ENCODE measurements around the gene ATP8B1.

Gene ATP8B1

DNA sequence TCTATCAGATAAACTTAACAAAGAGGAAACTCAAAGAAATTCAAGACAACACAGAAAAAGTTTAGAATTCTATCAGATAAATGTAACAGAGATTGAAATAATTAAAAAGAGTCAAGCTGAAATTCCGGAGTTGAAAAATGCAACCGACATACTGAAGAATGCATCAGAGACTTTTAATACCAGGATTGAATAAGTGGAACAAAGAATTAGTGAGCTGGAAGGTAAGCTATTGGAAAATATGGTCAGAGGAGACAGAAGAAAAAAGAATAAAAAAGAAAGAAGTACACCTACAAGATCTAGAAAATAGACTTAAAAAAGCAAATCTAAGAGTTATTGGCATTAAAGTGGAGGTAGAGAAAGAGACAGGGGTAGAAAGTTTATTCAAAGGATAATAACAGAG lies 88.0 kb downstream of the ATP8B1 start:
- Histone ChIP-seq H3K36me3 (ENCODE audit: control insufficient read depth in 2 of 2, insufficient read depth in 2 of 2, low read length in 2 of 2) (peaks cover 0 to 8% of the 10 kb centered on the region in 2 donors), H3K27ac (ENCODE audit: low read depth in 2 of 2, low read length in 2 of 2) (no peak overlapping the region), H3K9ac (ENCODE audit: low read depth in 1 of 2, low read length in 2 of 2) (no peak overlapping the region), H3K9me3 (ENCODE audit: control insufficient read depth in 2 of 2, low read length in 2 of 2) (no peaks in the 10 kb centered on the region), H3K4me3 (ENCODE audit: low read length in 2 of 2) (no peak overlapping the region), H3K27me3 (ENCODE audit: control insufficient read depth in 2 of 2, insufficient read depth in 2 of 2, low read length in 2 of 2) (no peaks in the 10 kb centered on the region), H3K4me1 (ENCODE audit: control insufficient read depth in 2 of 2, insufficient read depth in 2 of 2, low read length in 2 of 2) (peaks cover 2 to 17% of the 10 kb centered on the region in 2 donors)

DNA sequence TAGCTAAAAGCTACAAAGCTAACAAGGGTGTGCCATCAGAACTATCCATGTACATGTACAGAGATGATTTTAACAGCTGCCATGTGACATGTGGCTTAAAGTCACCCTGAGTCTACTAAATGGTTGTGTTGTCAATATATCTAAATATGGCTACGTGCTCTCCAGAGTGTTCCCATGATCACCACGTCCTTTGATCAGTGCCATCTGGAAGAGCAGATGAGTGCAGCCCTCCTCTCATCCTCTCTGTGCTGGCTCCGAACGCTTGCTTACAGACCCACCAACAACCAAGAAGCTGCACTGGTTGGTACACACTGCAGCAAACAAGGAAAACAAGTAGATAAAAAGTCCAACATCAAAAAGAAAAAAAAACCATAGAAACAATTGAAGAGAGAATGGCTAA lies 92.9 kb downstream of the ATP8B1 start:
- peaks cover 2 to 9% of the 10 kb centered on the region in 2 donors for H3K36me3 ChIP-seq (ENCODE audit: control insufficient read depth in 2 of 2, insufficient read depth in 2 of 2, low read length in 2 of 2)
- no peaks in the 10 kb centered on the region for H3K27me3 ChIP-seq (ENCODE audit: control insufficient read depth in 2 of 2, insufficient read depth in 2 of 2, low read length in 2 of 2)
- peaks cover 2 to 23% of the 10 kb centered on the region in 2 donors for H3K4me1 ChIP-seq (ENCODE audit: control insufficient read depth in 2 of 2, insufficient read depth in 2 of 2, low read length in 2 of 2)
- no peak overlapping the region for H3K27ac ChIP-seq (ENCODE audit: low read depth in 2 of 2, low read length in 2 of 2)
- no peak overlapping the region for H3K9ac ChIP-seq (ENCODE audit: low read depth in 1 of 2, low read length in 2 of 2)
- no peaks in the 10 kb centered on the region for H3K9me3 ChIP-seq (ENCODE audit: control insufficient read depth in 2 of 2, low read length in 2 of 2)
- H3K4me3 ChIP-seq (ENCODE audit: low read length in 2 of 2): no peak overlapping the region

DNA sequence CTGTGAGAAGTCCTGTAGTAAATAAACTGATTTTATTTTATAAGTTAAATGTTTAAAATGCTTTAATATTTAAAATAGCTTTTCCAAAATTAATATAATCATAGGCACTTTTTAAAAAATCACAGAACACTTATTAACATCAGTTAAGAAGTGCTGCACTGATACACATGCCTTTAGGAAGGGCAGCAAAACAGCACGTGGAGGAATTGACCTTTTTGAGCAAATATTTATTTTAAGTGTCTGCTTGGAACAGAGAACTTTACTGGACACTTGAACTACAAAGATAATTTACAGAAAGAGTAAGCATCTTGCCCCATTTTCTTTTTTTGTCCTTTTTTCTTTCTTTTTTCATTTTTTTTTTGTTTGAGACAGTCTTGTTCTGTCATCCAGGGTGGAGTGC lies 93.8 kb downstream of the ATP8B1 start:
- H3K9ac ChIP-seq (ENCODE audit: low read depth in 1 of 2, low read length in 2 of 2): no peak overlapping the region
- peaks cover 2 to 9% of the 10 kb centered on the region in 2 donors for H3K36me3 ChIP-seq (ENCODE audit: control insufficient read depth in 2 of 2, insufficient read depth in 2 of 2, low read length in 2 of 2)
- H3K27ac ChIP-seq (ENCODE audit: low read depth in 2 of 2, low read length in 2 of 2): no peak overlapping the region
- no peaks in the 10 kb centered on the region for H3K9me3 ChIP-seq (ENCODE audit: control insufficient read depth in 2 of 2, low read length in 2 of 2)
- peaks cover 2 to 30% of the 10 kb centered on the region in 2 donors for H3K4me1 ChIP-seq (ENCODE audit: control insufficient read depth in 2 of 2, insufficient read depth in 2 of 2, low read length in 2 of 2)
- no peaks in the 10 kb centered on the region for H3K27me3 ChIP-seq (ENCODE audit: control insufficient read depth in 2 of 2, insufficient read depth in 2 of 2, low read length in 2 of 2)
- no peak overlapping the region for H3K4me3 ChIP-seq (ENCODE audit: low read length in 2 of 2)

DNA sequence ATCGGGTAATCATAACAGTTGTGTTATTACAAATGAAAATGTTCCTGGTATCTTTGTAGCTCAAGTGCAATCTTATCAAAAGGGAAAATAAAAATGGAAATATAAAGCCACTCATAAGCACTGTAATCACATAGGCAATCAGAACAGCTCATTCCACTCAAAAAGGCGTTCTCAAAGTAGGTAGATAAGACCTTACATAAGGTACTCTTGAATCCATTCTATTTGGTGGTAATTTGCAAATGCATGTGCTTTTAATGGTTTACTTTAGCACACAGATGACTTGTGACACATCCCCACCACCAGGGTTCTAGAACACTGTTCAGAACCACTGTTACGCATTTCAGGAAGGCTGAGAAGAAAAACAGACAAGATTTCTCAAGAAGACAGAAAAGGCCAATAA lies 94.8 kb downstream of the ATP8B1 start:
- H3K27ac ChIP-seq (ENCODE audit: low read depth in 2 of 2, low read length in 2 of 2): no peak overlapping the region
- no peaks in the 10 kb centered on the region for H3K9me3 ChIP-seq (ENCODE audit: control insufficient read depth in 2 of 2, low read length in 2 of 2)
- H3K4me1 ChIP-seq (ENCODE audit: control insufficient read depth in 2 of 2, insufficient read depth in 2 of 2, low read length in 2 of 2): peaks cover 2 to 30% of the 10 kb centered on the region in 2 donors
- H3K9ac ChIP-seq (ENCODE audit: low read depth in 1 of 2, low read length in 2 of 2): no peak overlapping the region
- H3K36me3 ChIP-seq (ENCODE audit: control insufficient read depth in 2 of 2, insufficient read depth in 2 of 2, low read length in 2 of 2): peaks cover 2 to 9% of the 10 kb centered on the region in 2 donors
- H3K27me3 ChIP-seq (ENCODE audit: control insufficient read depth in 2 of 2, insufficient read depth in 2 of 2, low read length in 2 of 2): no peaks in the 10 kb centered on the region
- no peak overlapping the region for H3K4me3 ChIP-seq (ENCODE audit: low read length in 2 of 2)

DNA sequence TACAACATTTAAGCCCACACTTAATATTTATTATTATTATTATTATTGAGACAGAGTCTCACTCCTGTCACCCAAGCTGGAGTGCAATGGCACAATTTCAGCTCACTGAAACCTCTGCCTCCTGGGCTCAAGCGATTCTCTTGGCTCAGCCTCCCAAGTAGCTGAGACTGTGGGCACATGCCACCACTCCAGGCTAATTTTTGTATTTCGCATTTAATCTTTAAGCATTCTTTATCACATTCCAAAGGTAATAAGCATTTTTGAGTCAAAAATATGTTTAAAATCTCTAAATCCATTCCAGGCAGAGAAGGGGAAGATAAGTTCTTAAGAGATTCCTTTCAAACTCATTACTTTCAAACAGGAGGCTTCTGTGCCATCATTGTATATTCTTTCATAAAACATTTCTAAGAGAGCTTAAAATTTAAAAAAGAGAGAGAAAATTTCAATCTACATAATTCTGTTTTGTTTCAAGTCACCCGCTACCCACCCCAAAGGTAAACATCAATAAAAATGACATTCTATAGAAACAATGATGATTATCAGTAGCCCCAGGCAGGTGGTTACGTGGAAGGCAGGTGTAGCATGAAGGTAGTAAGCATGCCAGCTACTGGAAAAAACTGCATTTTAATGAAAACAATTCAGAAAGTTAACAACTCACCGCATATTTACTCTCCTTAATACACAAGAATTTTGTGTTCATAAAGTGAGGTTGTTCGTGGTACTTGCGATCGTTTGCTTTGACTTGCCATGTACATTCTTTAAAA lies 97.1 kb downstream of the ATP8B1 start:
- Histone ChIP-seq H3K36me3 (ENCODE audit: control insufficient read depth in 2 of 2, insufficient read depth in 2 of 2, low read length in 2 of 2) (peaks cover 10 to 18% of the 10 kb centered on the region in 2 donors), H3K27ac (ENCODE audit: low read depth in 2 of 2, low read length in 2 of 2) (peak overlapping the region in 1 of 2 donors; percentile 6), H3K27me3 (ENCODE audit: control insufficient read depth in 2 of 2, insufficient read depth in 2 of 2, low read length in 2 of 2) (no peaks in the 10 kb centered on the region), H3K9ac (ENCODE audit: low read depth in 1 of 2, low read length in 2 of 2) (peak overlapping the region in 1 of 2 donors; percentile 30), H3K4me1 (ENCODE audit: control insufficient read depth in 2 of 2, insufficient read depth in 2 of 2, low read length in 2 of 2) (peaks cover 0 to 19% of the 10 kb centered on the region in 2 donors), H3K9me3 (ENCODE audit: control insufficient read depth in 2 of 2, low read length in 2 of 2) (no peaks in the 10 kb centered on the region), H3K4me3 (ENCODE audit: low read length in 2 of 2) (no peak overlapping the region)

DNA sequence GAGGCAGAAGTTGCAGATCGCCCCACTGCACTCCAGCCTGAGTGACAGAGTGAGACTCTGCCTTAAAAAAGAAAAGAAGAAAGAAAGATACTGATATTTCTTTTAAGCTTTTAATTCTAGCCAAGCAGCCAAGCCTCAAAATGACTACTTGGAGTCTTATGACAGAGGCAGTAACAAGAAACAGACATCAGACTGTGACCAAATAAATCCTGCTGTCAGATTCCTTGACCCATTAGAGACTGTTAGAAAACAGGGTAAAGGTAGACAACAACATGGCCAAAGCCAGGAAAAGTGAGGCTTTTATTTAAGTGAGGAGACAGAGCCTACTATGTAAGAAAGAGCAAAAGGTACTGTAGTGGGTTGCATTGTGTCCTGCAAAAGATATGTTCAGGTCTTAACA lies 98.1 kb downstream of the ATP8B1 start:
- Histone ChIP-seq H3K27ac (ENCODE audit: low read depth in 2 of 2, low read length in 2 of 2) (no peak overlapping the region), H3K9me3 (ENCODE audit: control insufficient read depth in 2 of 2, low read length in 2 of 2) (no peaks in the 10 kb centered on the region), H3K4me1 (ENCODE audit: control insufficient read depth in 2 of 2, insufficient read depth in 2 of 2, low read length in 2 of 2) (peaks cover 0 to 13% of the 10 kb centered on the region in 2 donors), H3K27me3 (ENCODE audit: control insufficient read depth in 2 of 2, insufficient read depth in 2 of 2, low read length in 2 of 2) (no peaks in the 10 kb centered on the region), H3K4me3 (ENCODE audit: low read length in 2 of 2) (no peak overlapping the region), H3K36me3 (ENCODE audit: control insufficient read depth in 2 of 2, insufficient read depth in 2 of 2, low read length in 2 of 2) (peaks cover 14 to 22% of the 10 kb centered on the region in 2 donors), H3K9ac (ENCODE audit: low read depth in 1 of 2, low read length in 2 of 2) (no peak overlapping the region)

DNA sequence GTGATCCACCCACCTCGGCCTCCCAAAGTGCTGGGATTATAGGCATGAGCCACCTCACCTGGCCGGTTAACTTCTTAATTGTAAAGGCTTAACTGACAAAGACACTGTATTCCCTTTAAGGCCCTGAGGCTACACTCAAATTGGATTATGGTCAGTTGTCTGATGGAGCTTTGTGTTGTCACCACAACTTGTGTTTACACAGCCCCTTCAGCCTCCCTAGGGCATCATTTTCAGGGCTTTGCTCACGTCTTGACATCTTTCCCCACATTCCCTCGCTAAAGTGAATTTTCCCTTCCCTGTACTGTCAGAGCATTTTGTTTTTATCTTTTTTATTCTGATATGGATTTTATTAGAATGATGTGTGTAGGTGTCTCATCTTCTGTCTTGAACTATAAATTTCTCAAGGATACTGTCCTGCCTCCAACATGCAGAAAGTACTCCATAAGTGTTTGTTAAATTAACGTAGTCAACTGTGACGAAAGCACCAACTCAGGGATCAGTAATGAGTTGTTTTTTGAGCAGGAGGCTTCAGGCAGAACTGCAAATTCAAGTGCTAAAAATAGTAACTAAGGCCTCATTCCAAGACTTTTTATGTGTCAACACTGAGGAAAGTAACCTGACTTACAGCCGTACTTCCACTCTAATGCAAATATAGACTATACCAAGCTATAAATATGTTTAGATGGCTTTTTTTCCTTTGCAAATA lies 104.4 kb downstream of the ATP8B1 start:
- H3K27ac ChIP-seq (ENCODE audit: low read depth in 2 of 2, low read length in 2 of 2): no peak overlapping the region
- H3K27me3 ChIP-seq (ENCODE audit: control insufficient read depth in 2 of 2, insufficient read depth in 2 of 2, low read length in 2 of 2): no peaks in the 10 kb centered on the region
- no peak overlapping the region for H3K9ac ChIP-seq (ENCODE audit: low read depth in 1 of 2, low read length in 2 of 2)
- no peaks in the 10 kb centered on the region for H3K9me3 ChIP-seq (ENCODE audit: control insufficient read depth in 2 of 2, low read length in 2 of 2)
- H3K4me3 ChIP-seq (ENCODE audit: low read length in 2 of 2): no peak overlapping the region
- peaks cover 39 to 59% of the 10 kb centered on the region in 2 donors for H3K36me3 ChIP-seq (ENCODE audit: control insufficient read depth in 2 of 2, insufficient read depth in 2 of 2, low read length in 2 of 2)
- no peaks in the 10 kb centered on the region for H3K4me1 ChIP-seq (ENCODE audit: control insufficient read depth in 2 of 2, insufficient read depth in 2 of 2, low read length in 2 of 2)

DNA sequence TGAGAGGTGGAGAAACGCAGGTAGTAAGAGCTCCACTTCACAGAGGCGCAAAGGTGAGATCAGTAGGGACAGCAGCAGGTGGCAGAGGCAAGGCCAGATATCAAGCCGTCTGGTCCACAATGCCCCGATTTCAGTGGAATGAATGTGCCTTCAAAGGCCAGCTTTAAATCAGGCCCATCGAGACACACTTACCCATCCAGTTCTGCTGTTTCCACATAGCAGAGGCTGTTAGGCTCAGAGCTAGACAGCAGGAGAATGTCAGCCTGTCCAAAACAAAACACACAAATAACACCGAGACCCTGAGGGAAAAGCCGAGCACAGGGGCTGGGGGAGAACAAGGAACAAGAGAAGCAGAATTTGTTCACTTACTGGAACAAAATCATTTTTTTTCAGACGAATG lies 105.7 kb downstream of the ATP8B1 start:
- no peaks in the 10 kb centered on the region for H3K4me1 ChIP-seq (ENCODE audit: control insufficient read depth in 2 of 2, insufficient read depth in 2 of 2, low read length in 2 of 2)
- H3K27ac ChIP-seq (ENCODE audit: low read depth in 2 of 2, low read length in 2 of 2): no peak overlapping the region
- no peak overlapping the region for H3K9ac ChIP-seq (ENCODE audit: low read depth in 1 of 2, low read length in 2 of 2)
- H3K9me3 ChIP-seq (ENCODE audit: control insufficient read depth in 2 of 2, low read length in 2 of 2): no peaks in the 10 kb centered on the region
- no peaks in the 10 kb centered on the region for H3K27me3 ChIP-seq (ENCODE audit: control insufficient read depth in 2 of 2, insufficient read depth in 2 of 2, low read length in 2 of 2)
- H3K36me3 ChIP-seq (ENCODE audit: control insufficient read depth in 2 of 2, insufficient read depth in 2 of 2, low read length in 2 of 2): peaks cover 35 to 58% of the 10 kb centered on the region in 2 donors
- no peak overlapping the region for H3K4me3 ChIP-seq (ENCODE audit: low read length in 2 of 2)

DNA sequence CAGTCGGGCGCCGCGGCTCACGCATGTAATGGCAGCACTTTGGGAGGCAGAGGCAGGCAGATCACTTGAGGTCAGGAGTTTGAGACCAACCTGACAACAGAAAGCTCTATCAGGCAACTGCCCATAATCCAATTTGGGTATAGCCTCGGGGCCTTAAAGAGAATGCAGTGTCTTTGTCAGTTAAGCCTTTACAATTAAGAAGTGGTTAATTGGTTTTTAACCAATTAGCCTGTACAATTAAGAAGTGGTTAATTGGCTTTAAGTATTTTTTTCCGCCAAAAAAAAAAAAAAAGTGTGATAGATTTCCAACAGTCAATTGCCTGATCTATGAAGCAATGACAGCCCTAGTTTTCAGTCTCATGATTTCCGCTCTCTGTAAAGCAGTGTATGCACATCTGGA lies 106.8 kb downstream of the ATP8B1 start:
- H3K4me3 ChIP-seq (ENCODE audit: low read length in 2 of 2): no peak overlapping the region
- H3K36me3 ChIP-seq (ENCODE audit: control insufficient read depth in 2 of 2, insufficient read depth in 2 of 2, low read length in 2 of 2): peaks cover 40 to 59% of the 10 kb centered on the region in 2 donors
- H3K4me1 ChIP-seq (ENCODE audit: control insufficient read depth in 2 of 2, insufficient read depth in 2 of 2, low read length in 2 of 2): peaks cover 0 to 6% of the 10 kb centered on the region in 2 donors
- H3K9me3 ChIP-seq (ENCODE audit: control insufficient read depth in 2 of 2, low read length in 2 of 2): no peaks in the 10 kb centered on the region
- no peaks in the 10 kb centered on the region for H3K27me3 ChIP-seq (ENCODE audit: control insufficient read depth in 2 of 2, insufficient read depth in 2 of 2, low read length in 2 of 2)
- H3K9ac ChIP-seq (ENCODE audit: low read depth in 1 of 2, low read length in 2 of 2): no peak overlapping the region
- no peak overlapping the region for H3K27ac ChIP-seq (ENCODE audit: low read depth in 2 of 2, low read length in 2 of 2)

DNA sequence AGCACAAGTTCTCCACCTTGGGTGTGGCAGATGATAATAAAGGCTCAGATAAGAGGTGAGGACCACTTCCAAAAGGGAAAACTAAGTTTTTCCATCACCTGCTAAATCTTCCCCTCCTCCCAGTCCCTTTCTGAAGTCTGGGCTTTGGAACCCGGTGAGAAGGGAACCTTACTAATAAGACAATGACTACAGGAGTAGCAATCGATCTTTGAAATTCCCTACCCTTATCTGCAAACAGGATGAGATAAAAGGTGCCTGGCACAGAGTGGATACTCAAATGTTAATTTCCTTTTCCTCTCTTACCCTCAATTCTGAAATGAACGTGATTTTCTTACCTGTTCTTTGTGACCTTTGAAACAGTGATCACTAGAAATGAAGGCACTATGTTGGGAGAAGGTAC lies 111.8 kb downstream of the ATP8B1 start:
- peaks cover 0 to 11% of the 10 kb centered on the region in 2 donors for H3K4me1 ChIP-seq (ENCODE audit: control insufficient read depth in 2 of 2, insufficient read depth in 2 of 2, low read length in 2 of 2)
- peaks cover 61 to 71% of the 10 kb centered on the region in 2 donors for H3K36me3 ChIP-seq (ENCODE audit: control insufficient read depth in 2 of 2, insufficient read depth in 2 of 2, low read length in 2 of 2)
- no peaks in the 10 kb centered on the region for H3K27me3 ChIP-seq (ENCODE audit: control insufficient read depth in 2 of 2, insufficient read depth in 2 of 2, low read length in 2 of 2)
- H3K9me3 ChIP-seq (ENCODE audit: control insufficient read depth in 2 of 2, low read length in 2 of 2): no peaks in the 10 kb centered on the region
- no peak overlapping the region for H3K9ac ChIP-seq (ENCODE audit: low read depth in 1 of 2, low read length in 2 of 2)
- no peak overlapping the region for H3K4me3 ChIP-seq (ENCODE audit: low read length in 2 of 2)
- no peak overlapping the region for H3K27ac ChIP-seq (ENCODE audit: low read depth in 2 of 2, low read length in 2 of 2)

Data from mucosa of rectum (tissue), 2 donors.